Inflammatory macrophage (primary cell): ENCODE measurements around the gene GOLGA8M.
"Not testable (repeated sequence)": the region's sequence is repeated elsewhere in the genome, so short reads cannot be mapped to it uniquely, and the experiment has no call there.

Source experiments
- DNase-seq, 2 donors: peaks; one replicate each; pipeline ENCODE4 v3.0.0-alpha.2; 2020 to 2022
- total RNA-seq, 18 experiments: gene quantifications; one replicate each; lab custom pipeline; 2026; ENCODE audit warnings: mixed read lengths in 6 of 18, inconsistent platforms in 2 of 18; lab: John Stamatoyannopoulos, UW

Gene GOLGA8M
- total RNA-seq: 0 to 0.24 (median 0.06) reads per million in 18 experiments

GRCh38 chr15:28712270-28712669, at the start of gene GOLGA8M:
TSS of gene GOLGA8M (minus strand) at chr15:28712421. CDS start at chr15:28712323, 98 bp downstream.
- DNase-seq: not testable (repeated sequence)

- DNase-seq: not testable (repeated sequence)
Observed at GRCh38 chr15:28742890-28743289, 30.7 kb upstream of the GOLGA8M start.

- DNase-seq: not testable (repeated sequence)
Observed at GRCh38 chr15:28738590-28739292, 26.5 kb upstream of the GOLGA8M start.

GRCh38 chr15:28738200-28738561, 26.0 kb upstream of the GOLGA8M start:
- DNase-seq: not testable (repeated sequence)

- peak; percentile 2 to 45 for DNase-seq
Observed at GRCh38 chr15:28737521-28738199, 25.4 kb upstream of the GOLGA8M start.

- not testable (repeated sequence) for DNase-seq
Observed at GRCh38 chr15:28728061-28728460, 15.8 kb upstream of the GOLGA8M start.

- DNase-seq: not testable (repeated sequence)
Observed at GRCh38 chr15:28727026-28727425, 14.8 kb upstream of the GOLGA8M start.

- DNase-seq: no peak
Observed at GRCh38 chr15:28726102-28726501, 13.9 kb upstream of the GOLGA8M start.

GRCh38 chr15:28725556-28725955, 13.3 kb upstream of the GOLGA8M start:
- DNase-seq: no peak

GRCh38 chr15:28723986-28724385, 11.8 kb upstream of the GOLGA8M start:
- DNase-seq: not testable (repeated sequence)

- not testable (repeated sequence) for DNase-seq
Observed at GRCh38 chr15:28719626-28720025, 7.4 kb upstream of the GOLGA8M start.

- DNase-seq: not testable (repeated sequence)
Observed at GRCh38 chr15:28718576-28718975, 6.4 kb upstream of the GOLGA8M start.

- DNase-seq: not testable (repeated sequence)
Observed at GRCh38 chr15:28714176-28714575, 2.0 kb upstream of the GOLGA8M start.

- not testable (repeated sequence) for DNase-seq
Observed at GRCh38 chr15:28703927-28704326, 8.3 kb downstream of the GOLGA8M start.

- DNase-seq: not testable (repeated sequence)
Observed at GRCh38 chr15:28702427-28702826, 9.8 kb downstream of the GOLGA8M start.

- not testable (repeated sequence) for DNase-seq
Observed at GRCh38 chr15:28694006-28694751, 18.0 kb downstream of the GOLGA8M start.

GRCh38 chr15:28693021-28693420, 19.2 kb downstream of the GOLGA8M start:
- not testable (repeated sequence) for DNase-seq

GRCh38 chr15:28673533-28673932, 38.7 kb downstream of the GOLGA8M start:
- not testable (repeated sequence) for DNase-seq

- DNase-seq: not testable (repeated sequence)
Observed at GRCh38 chr15:28672122-28672521, 40.1 kb downstream of the GOLGA8M start.

- DNase-seq: not testable (repeated sequence)
Observed at GRCh38 chr15:28666402-28666801, 45.8 kb downstream of the GOLGA8M start.

GRCh38 chr15:28664575-28664974, 47.6 kb downstream of the GOLGA8M start:
- DNase-seq: not testable (repeated sequence)

GRCh38 chr15:28663717-28664116, 48.5 kb downstream of the GOLGA8M start:
- not testable (repeated sequence) for DNase-seq

- DNase-seq: not testable (repeated sequence)
Observed at GRCh38 chr15:28660750-28661149, 51.5 kb downstream of the GOLGA8M start.
